HCT116 (cell line): ENCODE results near the gene NFKBIZ. TPM values are rescaled to one million over a fixed set of nuclear protein-coding genes. Genes with fewer than 3 reads are reported as not detected.

Experiments
- ATAC-seq: fragments of 200-7000 bp; cut with Tn5 transposase; 2 replicates; pipeline ENCODE4 v1.9.1; 2020; ENCODE audit warnings: mild to moderate bottlenecking, moderate library complexity
- BruUV-seq: library from RNA; stranded (reverse); fragments of 400-500 nt; replicated peaks from 2 replicates; lab custom pipeline; 2021; lab: Mats Ljungman, UMichigan
- CTCF ChIA-PET: fragments of 300-600 bp; sonication (Branson Sonifier 250); formaldehyde crosslinking; loops from one replicate; lab custom pipeline; 2021; ENCODE audit warnings: antibody characterized with exemption; lab: Charles Lee
- POLR2A ChIA-PET: fragments of 300-600, 350-600 bp; sonication (Branson Sonifier 250); formaldehyde crosslinking; loops from one replicate; lab custom pipeline; 2021; ENCODE audit warnings: antibody characterized with exemption; lab: Charles Lee
- RAD21 ChIA-PET, 2 experiments: fragments of 300-600 bp; sonication (Branson Sonifier 250); formaldehyde crosslinking; loops; one replicate each; lab custom pipeline; 2023; ENCODE audit warnings: low total read pairs in 2 of 2; ENCODE audit not compliant: uncharacterized antibody in 2 of 2, unreplicated experiment in 2 of 2, low non-redundant PET in 1 of 2; lab: Charles Lee
- DNase-seq: peaks from one replicate; pipeline ENCODE4 v3.0.0-alpha.2; 2010; ENCODE audit warnings: low read depth, low spot score
- H2AFZ ChIP-seq: fragments of 200-600 bp; shearing (Covaris generic), sonication (generic); 2 replicates; pipeline ENCODE4 v1.6.1; 2017; ENCODE audit warnings: low read depth, mixed run types, mixed read lengths, antibody characterized with exemption, low read length; ENCODE audit not compliant: poor library complexity, severe bottlenecking
- H3K27ac ChIP-seq: 2 replicates; pipeline ENCODE4 v1.5.1; 2012; ENCODE audit warnings: low read depth, low read length
- H3K27me3 ChIP-seq: fragments of 200-600 bp; sonication (generic); 2 replicates; pipeline ENCODE4 v1.6.1; 2016; ENCODE audit warnings: mixed run types, low read length, mixed read lengths; ENCODE audit not compliant: insufficient read depth
- H3K36me3 ChIP-seq, 2 experiments: fragments of 200-500 bp in 1 of 2; fragments of 200-600 bp in 1 of 2; sonication (Bioruptor generic) in 1 of 2; sonication (generic) in 1 of 2; 2 replicates each; pipeline versions ENCODE4 v1.5.1 to v1.6.1; 2014 to 2016; ENCODE audit warnings: low read length in 2 of 2, inconsistent platforms in 1 of 2, mixed read lengths in 1 of 2, mixed run types in 1 of 2; ENCODE audit not compliant: insufficient read depth in 2 of 2, control insufficient read depth in 1 of 2
- H3K4me1 ChIP-seq, 2 experiments: fragments of 200-600 bp in 1 of 2; sonication (generic) in 1 of 2; 2 replicates each; pipeline versions ENCODE4 v1.5.1 to v1.6.1; 2012 to 2017; ENCODE audit warnings: low read length in 2 of 2, inconsistent platforms in 1 of 2, mild to moderate bottlenecking in 1 of 2, mixed read lengths in 1 of 2, mixed run types in 1 of 2, moderate library complexity in 1 of 2; ENCODE audit not compliant: insufficient read depth in 2 of 2, control insufficient read depth in 1 of 2
- H3K4me2 ChIP-seq: fragments of 200-600 bp; sonication (generic); 2 replicates; pipeline ENCODE4 v1.6.1; 2017; ENCODE audit warnings: mixed run types, low read length, mixed read lengths
- H3K4me3 ChIP-seq, 2 experiments: fragments of 200-600 bp in 1 of 2; sonication (generic) in 1 of 2; replicated peaks in 1 of 2; 2 replicates each; pipeline ENCODE4 v1.5.1; 2011 to 2016; ENCODE audit warnings: low read length in 2 of 2, control low read depth in 1 of 2, low read depth in 1 of 2, mild to moderate bottlenecking in 1 of 2, mixed read lengths in 1 of 2, mixed run types in 1 of 2
- H3K79me2 ChIP-seq: fragments of 200-600 bp; sonication (generic); 2 replicates; pipeline ENCODE4 v1.6.1; 2017; ENCODE audit warnings: mild to moderate bottlenecking, mixed run types, low read length, moderate library complexity, mixed read lengths; ENCODE audit not compliant: insufficient read depth
- H3K9ac ChIP-seq: fragments of 200-600 bp; sonication (generic); 2 replicates; pipeline ENCODE4 v1.6.1; 2016; ENCODE audit warnings: low read length, mixed read lengths
- H3K9me2 ChIP-seq: fragments of 200-600 bp; sonication (generic), shearing (Covaris generic); 2 replicates; pipeline ENCODE4 v1.6.1; 2017; ENCODE audit warnings: mixed run types, mild to moderate bottlenecking, moderate library complexity; ENCODE audit not compliant: insufficient read depth
- H3K9me3 ChIP-seq, 2 experiments: fragments of 200-500 bp in 1 of 2; fragments of 200-600 bp in 1 of 2; sonication (Bioruptor generic) in 1 of 2; sonication (generic) in 1 of 2; 2 replicates each; pipeline ENCODE4 v1.6.1; 2014 to 2017; ENCODE audit warnings: low read length in 2 of 2, mixed read lengths in 2 of 2, inconsistent platforms in 1 of 2, low read depth in 1 of 2, mild to moderate bottlenecking in 1 of 2, mixed run types in 1 of 2, moderate library complexity in 1 of 2; ENCODE audit not compliant: control insufficient read depth in 1 of 2, insufficient read depth in 1 of 2
- H4K20me1 ChIP-seq: fragments of 200-600 bp; sonication (generic), shearing (Covaris generic); 2 replicates; pipeline ENCODE4 v1.6.1; 2017; ENCODE audit warnings: mixed run types, mild to moderate bottlenecking, moderate library complexity; ENCODE audit not compliant: insufficient read depth
- CBX3 ChIP-seq: IDR thresholded peaks from 2 replicates; pipeline ENCODE4 v1.6.1; 2012; ENCODE audit warnings: low read depth
- CEBPB ChIP-seq: IDR thresholded peaks from 2 replicates; pipeline ENCODE4 v1.6.1; 2012; ENCODE audit warnings: low read depth
- CTCF ChIP-seq, 3 experiments: fragments of 200-600 bp in 1 of 3; sonication (generic) in 1 of 3; IDR thresholded peaks in 2 of 3; conservative IDR thresholded peaks in 1 of 3; 2 replicates each; pipeline ENCODE4 v1.5.1; 2012 to 2017; ENCODE audit warnings: low read depth in 2 of 3, low read length in 2 of 3, antibody characterized with exemption in 1 of 3, borderline replicate concordance in 1 of 3, control low read depth in 1 of 3, mild to moderate bottlenecking in 1 of 3, mixed read lengths in 1 of 3, mixed run types in 1 of 3, moderate library complexity in 1 of 3; ENCODE audit not compliant: insufficient read depth in 1 of 3
- ELF1 ChIP-seq: IDR thresholded peaks from 2 replicates; pipeline ENCODE4 v1.6.1; 2012; ENCODE audit warnings: low read depth, borderline replicate concordance
- EZH2 ChIP-seq: fragments of 200-600 bp; sonication (generic); IDR thresholded peaks from 2 replicates; pipeline ENCODE4 v1.6.1; 2017; ENCODE audit warnings: antibody characterized with exemption, mixed run types
- EZH2phosphoT487 ChIP-seq: fragments of 200-600 bp; IDR thresholded peaks from 2 replicates; pipeline ENCODE4 v1.6.1; 2018; ENCODE audit warnings: antibody characterized with exemption, borderline replicate concordance
- POLR2A ChIP-seq: IDR thresholded peaks from 2 replicates; pipeline ENCODE4 v1.7.0; 2011; ENCODE audit warnings: borderline replicate concordance; ENCODE audit not compliant: insufficient read depth, insufficient read length; ENCODE audit errors: extremely low read depth
- POLR2AphosphoS5 ChIP-seq: IDR thresholded peaks from 2 replicates; pipeline ENCODE4 v1.6.1; 2011; ENCODE audit warnings: mild to moderate bottlenecking, low read depth, low read length, moderate library complexity
- REST ChIP-seq: IDR thresholded peaks from 2 replicates; pipeline ENCODE4 v1.6.1; 2012; ENCODE audit warnings: low read depth
- SIN3A ChIP-seq: IDR thresholded peaks from 2 replicates; pipeline ENCODE4 v1.6.1; 2012; ENCODE audit warnings: low read depth
- SP1 ChIP-seq: IDR thresholded peaks from 2 replicates; pipeline ENCODE4 v1.6.1; 2012; ENCODE audit warnings: low read depth
- SRF ChIP-seq: IDR thresholded peaks from 2 replicates; pipeline ENCODE4 v1.6.1; 2012; ENCODE audit warnings: low read depth
- TCF7L2 ChIP-seq: IDR thresholded peaks from 2 replicates; pipeline ENCODE4 v1.7.0; 2011; ENCODE audit warnings: borderline replicate concordance, inconsistent platforms; ENCODE audit not compliant: insufficient read depth, insufficient read length; ENCODE audit errors: extremely low read depth
- YY1 ChIP-seq: IDR thresholded peaks from 2 replicates; pipeline ENCODE4 v1.6.1; 2011; ENCODE audit warnings: low read length, low read depth, moderate library complexity, mild to moderate bottlenecking; ENCODE audit not compliant: insufficient replicate concordance; ENCODE audit errors: extremely low read depth
- ZFX ChIP-seq: fragments of 450-650 bp; IDR thresholded peaks from 2 replicates; pipeline ENCODE4 v1.6.1; 2017
- intact Hi-C: fragments of 100-400 bp; cut with micrococcal nuclease; formaldehyde crosslinking; loops from 2 replicates; pipeline ENCODE4 v1.10.0; 2022
- total RNA-seq: library from RNA; stranded (reverse); gene quantifications from one replicate; pipeline ENCODE4 v1.2.1, GENCODE V29; 2021; ENCODE audit not compliant: unreplicated experiment
- TF ChIP-seq, protein P1 (sequence below): IDR thresholded peaks from 2 replicates; pipeline ENCODE4 v1.6.1; 2012

The NFKBIZ gene
- total RNA-seq, 1 experiment from 2014 or later: 12.2 TPM

GRCh38 chr3:101900736-101901135, 51.4 kb downstream of the NFKBIZ start:
- no TSS peak for BruUV-seq
- ChIA-PET CTCF (no interaction called here), POLR2A (interaction anchor here (1.5 kb wide), 1 partner anchor 70 kb away, joined by 3 read pairs; no protein-coding TSS in a partner anchor), RAD21 (no interaction called here)
- no peak overlapping the region for H3K4me3 ChIP-seq
- ATAC-seq (no peak), DNase-seq (no peak)
- intact Hi-C loops: no loop called here
- H3K9me3 ChIP-seq: no peaks in the 10 kb centered on the region
- no peaks in the 10 kb centered on the region for H3K9me2 ChIP-seq
- TF ChIP-seq EZH2phosphoT487 (no peak), POLR2A (no peak), TCF7L2 (no peak), SP1 (no peak), YY1 (no peak)
- TF ChIP-seq, protein P1, sequence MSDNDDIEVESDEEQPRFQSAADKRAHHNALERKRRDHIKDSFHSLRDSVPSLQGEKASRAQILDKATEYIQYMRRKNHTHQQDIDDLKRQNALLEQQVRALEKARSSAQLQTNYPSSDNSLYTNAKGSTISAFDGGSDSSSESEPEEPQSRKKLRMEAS: no peak
- no peaks in the 10 kb centered on the region for H3K36me3 ChIP-seq
- H3K79me2 ChIP-seq: no peaks in the 10 kb centered on the region
- no peak overlapping the region for H2AFZ ChIP-seq
- H3K4me2 ChIP-seq: no peak overlapping the region
- H4K20me1 ChIP-seq: no peaks in the 10 kb centered on the region
- H3K27me3 ChIP-seq: no peaks in the 10 kb centered on the region
- peaks cover 0 to 3% of the 10 kb centered on the region in 2 experiments; a peak in 1 of 4 replicates for H3K4me1 ChIP-seq
- H3K9ac ChIP-seq: no peak overlapping the region
- no peak overlapping the region for H3K27ac ChIP-seq

GRCh38 chr3:101902041-101902440, 52.7 kb downstream of the NFKBIZ start:
- ChIA-PET CTCF (interaction anchor here (1.2 kb wide), 1 partner anchor 99 kb away, joined by 4 read pairs; no protein-coding TSS in a partner anchor), POLR2A (interaction anchor here (1.5 kb wide), 1 partner anchor 53 kb away, joined by 4 read pairs; the partner anchor contains the start of gene NFKBIZ), RAD21 (no interaction called here)
- intact Hi-C loops: no loop called here
- Histone ChIP-seq H4K20me1 (no peaks in the 10 kb centered on the region), H3K4me1 (peaks cover 0 to 3% of the 10 kb centered on the region in 2 experiments; a peak in 1 of 4 replicates), H3K9ac (no peak overlapping the region), H3K9me2 (no peaks in the 10 kb centered on the region), H3K27ac (no peak overlapping the region), H3K27me3 (no peaks in the 10 kb centered on the region), H2AFZ (no peak overlapping the region), H3K79me2 (no peaks in the 10 kb centered on the region), H3K36me3 (no peaks in the 10 kb centered on the region), H3K4me2 (no peak overlapping the region), H3K9me3 (no peaks in the 10 kb centered on the region), H3K4me3 (no peak overlapping the region)
- no peak for ATAC-seq
- no TSS peak for BruUV-seq
- DNase-seq: peak; percentile 37
- no peak for TF ChIP-seq ELF1
- TF ChIP-seq CTCF (IDR thresholded peaks at IDR 0.05 in 2 of 3, conservative IDR thresholded peaks at IDR 0.05 in 1 of 3; ENCODE audit: borderline replicate concordance in 1 of 3, insufficient read depth in 1 of 3, low read depth in 2 of 3, low read length in 2 of 3): no peak
- TF ChIP-seq SIN3A: no peak
- no peak for TF ChIP-seq YY1
- no peak for TF ChIP-seq REST
- no peak for TF ChIP-seq CBX3
- peak; percentile 63; the same call in 1 of the 2 replicates for TF ChIP-seq CEBPB
- no peak for TF ChIP-seq SRF
- TF ChIP-seq POLR2AphosphoS5: no peak
- no peak for TF ChIP-seq ZFX
- peak; percentile 21; the same call in 1 of the 2 replicates for TF ChIP-seq SP1
- no peak for TF ChIP-seq EZH2
